GM18505 (cell line): Measurements from ENCODE around the gene RPTOR.

ENCODE experiments used
- ATAC-seq: cut with Tn5 transposase; IDR thresholded peaks from one replicate; pipeline ENCODE4 v1.9.1; 2021; ENCODE audit not compliant: unreplicated experiment
- POLR2A ChIP-seq: IDR thresholded peaks from 4 replicates; pipeline ENCODE4 v1.6.1; 2011; ENCODE audit warnings: borderline replicate concordance; ENCODE audit not compliant: insufficient read depth, insufficient read length; ENCODE audit errors: extremely low read depth

The RPTOR gene

DNA sequence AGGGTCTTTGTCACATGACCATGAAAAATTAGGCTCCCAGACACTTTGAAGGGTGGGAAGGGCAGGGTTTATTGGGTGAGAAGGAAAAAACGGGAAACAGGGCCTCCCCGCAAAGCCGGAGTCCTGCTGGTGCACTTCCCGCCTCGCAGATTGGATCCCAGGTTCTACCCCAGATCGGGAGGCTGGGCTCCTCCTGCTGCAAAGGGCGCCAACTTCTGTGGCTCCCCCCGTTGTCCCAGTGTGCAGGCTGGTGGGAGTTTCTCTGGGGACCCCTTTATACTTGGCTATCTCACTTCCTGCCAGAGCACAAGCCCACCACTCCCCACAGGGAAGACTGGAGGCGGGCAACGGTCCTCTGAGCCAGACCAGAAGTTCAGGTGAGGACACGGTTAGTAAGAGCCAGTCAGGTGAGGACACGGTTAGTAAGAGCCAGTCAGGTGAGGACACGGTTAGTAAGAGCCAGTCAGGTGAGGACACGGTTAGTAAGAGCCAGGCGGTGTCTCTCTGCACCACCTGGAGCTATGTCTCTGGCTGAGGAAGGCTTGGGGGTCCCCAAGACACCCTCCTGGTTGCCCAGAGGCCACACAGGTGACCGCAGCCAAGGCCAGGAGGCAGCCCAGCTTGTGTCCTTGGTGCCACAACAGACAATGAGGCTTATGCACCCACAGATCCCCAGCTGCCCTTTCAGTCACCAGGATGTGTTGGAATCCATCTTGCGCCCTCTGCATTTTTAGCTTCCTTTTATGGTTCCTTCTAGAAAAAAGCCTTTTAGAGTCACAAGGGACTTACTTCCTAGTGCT lies 398.9 kb downstream of the RPTOR start:
- no peak for TF ChIP-seq POLR2A
- ATAC-seq, result no peak

DNA sequence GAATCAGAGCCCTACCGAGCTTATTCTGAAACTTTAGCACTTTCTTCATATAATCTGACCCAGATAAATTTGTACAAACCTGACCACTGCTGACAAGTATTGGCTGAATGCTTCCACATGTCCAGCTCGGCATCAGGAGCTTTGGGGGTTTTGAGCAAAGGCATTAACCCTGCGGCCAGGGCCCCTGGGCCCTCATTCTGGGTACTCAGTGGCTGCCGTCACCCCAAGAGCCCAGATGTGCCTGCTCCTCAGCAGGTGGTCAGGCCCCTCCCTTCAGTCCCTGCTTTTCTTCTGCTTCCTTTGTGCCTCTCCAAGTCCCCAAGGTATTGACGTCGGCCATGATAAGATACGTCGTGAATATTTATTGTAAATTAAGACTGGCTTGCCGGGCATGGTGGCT lies 399.7 kb downstream of the RPTOR start:
- no peak for ATAC-seq
- TF ChIP-seq POLR2A, result no peak

DNA sequence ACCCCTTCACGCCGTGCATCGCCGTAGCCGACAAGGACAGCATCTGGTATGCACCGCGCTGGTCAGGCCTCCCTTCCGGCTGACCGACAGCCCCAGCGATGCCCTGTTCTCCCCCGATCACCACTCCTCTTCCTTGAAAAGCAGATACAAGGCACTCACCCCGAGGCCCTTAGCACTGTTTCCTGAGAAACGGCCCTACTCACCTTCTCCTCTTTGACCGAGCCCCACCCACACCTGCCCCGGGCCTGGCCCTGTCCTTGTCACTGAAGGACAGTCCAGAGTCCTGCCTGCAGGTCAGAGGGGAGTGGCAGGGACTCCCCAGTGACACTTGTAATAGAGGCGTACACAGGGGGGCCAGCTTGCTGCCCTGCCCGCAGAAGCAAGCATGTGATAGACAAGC lies 401.1 kb downstream of the RPTOR start:
- ATAC-seq, result no peak
- TF ChIP-seq POLR2A, result no peak

DNA sequence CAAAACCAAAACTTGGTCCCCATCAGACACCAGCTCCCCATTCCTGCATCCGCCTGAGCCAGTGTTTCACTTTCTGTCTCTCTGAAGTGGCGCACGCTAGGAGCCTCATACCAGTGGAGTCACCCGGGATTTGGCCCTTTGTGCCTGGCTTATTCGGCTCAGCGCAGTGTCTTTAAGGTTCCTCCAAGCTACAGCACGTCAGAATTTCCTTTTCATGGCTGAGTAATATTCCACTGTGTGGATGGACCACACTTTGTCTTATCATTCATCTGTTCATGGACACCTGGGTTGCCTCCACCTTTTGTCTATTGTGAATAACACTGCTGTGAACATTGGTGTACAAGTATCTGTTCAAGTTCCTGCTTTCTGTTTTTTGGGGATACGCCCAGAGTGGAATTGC lies 401.8 kb downstream of the RPTOR start:
- no peak for ATAC-seq
- TF ChIP-seq POLR2A, result no peak

DNA sequence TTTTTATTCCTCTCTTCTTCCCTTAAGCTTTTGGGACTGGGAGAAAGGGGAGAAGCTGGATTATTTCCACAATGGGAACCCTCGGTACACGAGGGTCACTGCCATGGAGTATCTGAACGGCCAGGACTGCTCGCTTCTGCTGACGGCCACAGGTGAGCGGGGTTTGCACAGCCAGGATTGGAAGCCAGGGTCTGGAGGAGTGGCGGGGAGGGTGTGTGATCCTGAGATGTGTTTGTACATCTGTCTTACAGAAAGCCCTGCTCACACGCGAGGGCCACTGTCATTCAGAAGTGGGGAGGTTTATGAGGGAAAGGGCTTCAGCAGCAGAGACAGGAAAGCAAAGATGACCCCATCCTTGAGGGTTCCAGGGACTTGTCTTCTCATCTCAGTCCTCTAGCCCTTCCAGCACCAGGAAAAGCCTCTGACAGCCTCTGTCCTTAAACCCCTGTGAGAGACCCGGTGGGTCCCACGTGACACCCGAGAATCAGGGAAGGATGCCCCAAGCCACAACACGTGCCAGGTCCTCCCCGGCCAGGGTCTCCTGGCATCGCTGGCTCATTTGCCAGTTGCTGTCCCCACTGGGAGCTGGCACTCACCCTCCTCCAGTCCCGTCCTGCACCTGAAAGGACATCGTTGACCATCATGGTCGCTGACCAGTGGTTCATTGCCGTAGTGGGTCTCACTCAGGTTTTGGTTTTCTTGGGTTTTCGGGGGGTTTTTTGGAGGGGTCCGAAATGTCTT lies 402.7 kb downstream of the RPTOR start:
- no peak for TF ChIP-seq POLR2A
- no peak for ATAC-seq

DNA sequence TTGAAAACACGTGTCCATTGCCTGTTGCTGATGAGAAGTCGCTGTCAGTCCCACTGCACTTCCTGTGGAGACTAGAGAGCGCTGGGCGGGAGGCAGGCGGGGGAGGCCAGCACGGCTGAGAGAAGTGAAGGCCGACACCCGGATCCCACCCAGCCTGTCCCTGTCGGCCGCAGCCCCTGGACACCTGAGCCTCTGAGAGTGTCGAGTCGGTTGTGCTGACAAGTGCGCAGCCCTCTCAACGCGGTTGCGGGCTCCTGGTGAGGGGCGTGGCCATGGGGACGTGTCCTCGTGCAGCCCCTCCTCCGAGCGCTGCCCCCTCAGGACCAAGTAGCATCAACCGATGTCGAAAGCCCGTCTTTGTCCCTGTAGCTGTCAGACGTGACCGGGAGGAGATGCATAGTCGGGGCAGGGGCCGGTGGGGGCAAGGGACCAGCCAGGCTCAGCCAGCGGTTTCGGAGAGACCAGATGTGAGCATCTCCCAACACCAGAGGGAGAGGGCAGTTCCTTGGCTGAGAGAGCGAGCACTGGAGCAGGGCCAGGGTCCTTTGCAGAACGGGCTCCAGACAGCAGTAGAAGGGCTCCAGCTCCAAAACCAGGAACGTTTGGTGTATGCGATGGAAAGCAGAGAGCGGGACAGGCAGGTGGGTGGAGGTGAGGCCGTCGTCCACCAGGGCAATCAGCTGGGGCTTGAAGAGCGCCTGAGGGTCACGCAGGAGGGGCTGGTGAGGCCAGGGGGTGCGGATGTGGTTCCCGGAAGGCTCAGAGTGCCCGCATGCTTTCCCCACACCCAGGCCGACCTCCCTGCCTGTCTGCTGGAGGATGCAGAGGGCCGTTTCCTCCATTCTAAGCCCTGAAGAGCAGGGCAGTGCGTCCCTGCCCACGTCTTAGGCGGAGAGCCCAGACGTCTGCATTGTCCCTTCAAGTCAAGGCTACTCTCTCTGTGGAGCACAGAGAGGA lies 403.7 kb downstream of the RPTOR start:
- ATAC-seq, result no peak
- no peak for TF ChIP-seq POLR2A

DNA sequence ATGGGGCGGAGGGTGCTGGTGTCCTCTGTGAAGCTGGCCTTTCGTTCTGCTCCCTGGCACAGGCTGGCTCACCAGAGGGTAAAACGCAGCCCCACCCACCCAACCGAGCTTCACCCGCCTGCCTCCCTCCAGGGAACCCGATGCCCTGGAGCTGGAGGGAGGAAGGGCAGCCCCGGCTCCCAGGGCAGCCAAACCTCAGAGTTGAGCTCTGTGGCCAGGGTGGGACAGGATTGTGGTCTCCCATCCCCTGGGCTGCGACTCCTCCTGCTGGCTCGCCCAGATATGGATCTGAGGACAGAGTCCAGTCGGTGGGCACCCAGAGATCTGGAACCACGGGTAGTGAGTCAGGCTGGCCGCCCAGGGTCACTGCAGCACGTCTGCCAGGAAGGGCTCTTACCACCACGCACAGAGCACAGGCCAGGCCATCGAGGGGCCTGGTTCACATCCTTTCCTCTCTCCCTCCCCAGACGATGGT lies 404.4 kb downstream of the RPTOR start:
- ATAC-seq, result no peak
- no peak for TF ChIP-seq POLR2A

DNA sequence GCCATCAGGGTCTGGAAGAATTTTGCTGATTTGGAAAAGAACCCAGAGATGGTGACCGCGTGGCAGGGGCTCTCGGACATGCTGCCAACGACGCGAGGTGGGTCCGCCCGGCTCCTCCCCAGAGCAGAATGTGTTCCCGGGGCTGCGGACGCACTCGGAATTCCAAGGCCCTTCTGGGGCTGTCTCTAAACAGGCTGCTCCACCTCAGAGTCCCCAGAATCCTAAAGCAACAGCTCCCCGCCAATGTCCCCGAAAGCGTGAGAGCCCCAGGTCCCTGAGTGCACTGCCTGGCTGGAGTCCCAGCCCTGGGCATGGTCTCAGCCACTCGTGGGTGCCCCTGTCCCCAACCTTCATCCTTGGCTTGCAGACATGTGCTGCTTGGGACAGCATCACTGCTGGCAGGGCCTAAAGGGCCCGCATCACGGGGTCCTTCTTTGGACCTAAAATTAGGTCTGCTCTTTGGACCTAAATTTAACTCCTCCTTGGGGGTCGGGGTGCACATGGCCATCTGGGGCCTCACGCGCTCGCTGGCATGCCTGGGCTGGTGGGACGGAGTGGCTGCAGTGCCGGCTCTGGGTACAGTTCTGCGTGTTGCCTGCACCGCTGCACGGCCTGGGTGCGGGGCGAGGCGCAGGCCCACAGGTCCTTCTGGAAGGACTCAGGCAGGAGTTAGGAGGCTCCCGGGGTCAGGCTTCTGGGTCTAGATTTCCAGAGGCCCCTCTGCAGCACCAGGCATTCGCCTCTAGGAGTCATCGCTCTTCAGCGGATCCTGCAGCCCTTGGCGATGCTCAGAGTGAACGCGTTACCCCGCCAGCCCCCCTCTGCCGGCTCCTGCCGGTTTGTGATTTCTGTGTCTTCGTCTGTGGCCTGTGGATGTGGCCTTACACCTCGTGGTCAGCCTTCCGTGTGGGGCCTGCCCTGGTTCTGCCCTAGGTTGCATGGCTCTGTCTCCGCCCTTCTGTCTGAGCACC lies 405.1 kb downstream of the RPTOR start:
- no peak for TF ChIP-seq POLR2A
- ATAC-seq, result no peak

DNA sequence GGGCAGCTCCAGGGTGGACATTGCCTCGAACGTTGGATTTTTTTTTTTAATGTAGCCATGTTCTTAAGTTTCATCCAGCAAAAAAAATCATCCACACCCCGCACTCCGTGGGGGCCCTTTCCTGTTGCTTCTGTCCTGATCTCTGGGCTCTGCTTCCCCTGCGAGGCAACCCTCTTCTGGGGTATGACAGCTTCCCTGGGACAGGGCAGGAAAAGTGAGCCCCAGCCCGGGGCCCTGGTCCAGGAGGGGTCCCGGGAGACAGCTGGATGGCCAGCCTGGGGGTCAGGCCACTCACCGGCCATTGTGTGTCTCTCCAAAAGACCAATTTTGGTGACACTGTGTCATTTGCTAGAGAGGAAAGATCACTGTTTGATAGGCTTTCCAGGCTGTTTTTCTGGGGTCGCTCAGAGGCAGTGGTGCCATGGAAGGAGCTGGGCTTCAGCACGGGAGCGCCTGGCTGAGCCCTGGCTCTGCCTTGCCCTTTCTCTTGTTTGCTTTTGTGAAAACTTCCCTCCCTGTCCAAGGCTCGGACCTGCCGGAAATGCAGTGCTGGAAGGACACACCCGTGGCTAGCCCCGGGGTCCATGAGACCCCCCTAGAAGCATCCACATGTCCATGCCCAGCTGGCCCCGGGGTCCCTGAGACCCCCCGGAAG lies 406.0 kb downstream of the RPTOR start:
- TF ChIP-seq POLR2A, result no peak
- ATAC-seq, result no peak

DNA sequence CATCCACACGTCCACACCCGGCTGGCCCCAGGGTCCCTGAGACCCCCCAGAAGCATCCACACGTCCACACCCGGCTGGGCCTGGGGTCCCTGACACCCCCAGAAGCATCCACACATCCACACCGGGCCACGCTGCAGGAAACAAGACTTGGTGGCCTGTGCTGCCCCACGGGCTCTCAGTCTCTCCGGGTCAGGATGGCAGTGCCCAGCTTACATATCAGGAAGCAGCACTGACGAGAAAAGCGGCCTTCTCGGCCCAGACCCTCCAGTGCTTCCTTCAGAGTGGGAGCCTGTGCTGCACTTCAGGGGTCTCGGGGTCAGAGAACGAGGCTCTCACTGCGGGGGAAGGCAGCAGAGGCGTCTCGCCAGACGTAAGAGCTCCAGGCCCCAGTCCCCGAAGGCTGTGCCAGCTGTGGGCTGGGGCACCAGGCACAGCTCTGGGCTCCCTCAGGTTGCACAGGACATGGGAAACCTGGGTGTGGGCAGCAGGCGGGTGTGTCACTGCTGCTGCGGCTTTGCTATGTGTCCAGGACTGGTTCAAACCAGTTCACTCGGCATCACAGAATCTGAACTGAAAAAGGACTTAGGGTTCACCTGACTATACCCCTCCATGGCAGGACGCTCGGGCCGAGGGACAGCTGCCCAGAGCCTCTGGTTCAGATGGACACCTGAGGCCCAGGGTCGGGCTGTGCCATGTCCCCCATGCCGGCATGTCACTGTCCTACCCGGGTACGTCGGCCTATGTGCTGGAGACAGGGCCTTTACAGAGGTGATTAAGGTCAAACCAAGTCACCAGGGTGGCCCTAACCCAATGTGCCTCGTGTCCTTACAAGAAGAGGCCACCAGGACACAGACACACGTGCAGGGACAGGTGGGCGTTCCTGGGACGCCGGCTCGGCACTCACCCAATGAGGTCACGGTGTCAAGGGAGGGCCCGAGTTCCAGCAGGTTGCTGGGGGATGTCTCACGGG lies 406.8 kb downstream of the RPTOR start:
- TF ChIP-seq POLR2A, result no peak
- ATAC-seq, result no peak

DNA sequence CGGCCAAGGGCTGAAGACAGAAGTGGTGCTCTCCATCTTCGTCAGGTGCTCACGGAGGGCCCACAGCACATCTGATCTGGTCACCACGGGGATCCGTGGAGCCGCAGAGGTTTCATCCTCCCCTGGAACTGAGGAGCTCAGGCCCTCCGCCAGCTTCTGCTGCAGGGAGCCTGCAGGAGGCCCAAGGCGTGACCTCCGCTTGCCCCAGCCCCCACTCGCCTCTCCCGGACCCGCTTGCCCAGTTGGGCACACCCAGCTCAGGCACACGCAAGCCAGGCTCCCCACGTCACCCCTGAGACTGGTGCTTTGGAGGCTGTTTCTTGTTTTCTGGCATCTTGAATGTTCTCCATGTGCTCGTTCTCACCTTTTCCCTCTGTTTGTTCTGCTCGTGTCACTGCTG lies 407.7 kb downstream of the RPTOR start:
- TF ChIP-seq POLR2A, result no peak
- no peak for ATAC-seq
